Neural cell (in vitro differentiated cells): ENCODE data around the gene C1RL. TPM values are rescaled to one million over a fixed set of nuclear protein-coding genes. Genes with fewer than 3 reads are reported as not detected.
"Not testable (repeated sequence)": the region's sequence is repeated elsewhere in the genome, so short reads cannot be mapped to it uniquely, and the experiment has no call there.

Experiments
- H2AFZ ChIP-seq: fragments of 200-600, 300-800 bp; sonication (generic), shearing (Covaris generic); 2 replicates; pipeline ENCODE4 v1.6.0; 2014; ENCODE audit warnings: low read depth, mild to moderate bottlenecking, antibody characterized with exemption, low read length, moderate library complexity
- H3F3A ChIP-seq: fragments of 200-600 bp; shearing (Covaris generic); 2 replicates; pipeline ENCODE4 v1.6.1; 2016; ENCODE audit warnings: mild to moderate bottlenecking, moderate library complexity, mixed read lengths, antibody characterized with exemption, low read length; ENCODE audit not compliant: insufficient read depth, poor library complexity, severe bottlenecking
- H3K27ac ChIP-seq: fragments of 200-600, 300-800 bp; sonication (generic), shearing (Covaris generic); 2 replicates; pipeline ENCODE4 v1.5.1; 2014; ENCODE audit warnings: mild to moderate bottlenecking, low read length, moderate library complexity
- H3K27me3 ChIP-seq: fragments of 300-800, 200-600 bp; sonication (generic), shearing (Covaris generic); 2 replicates; pipeline ENCODE4 v1.6.0; 2014; ENCODE audit warnings: mild to moderate bottlenecking, low read depth, low read length, moderate library complexity; ENCODE audit not compliant: insufficient read depth
- H3K36me3 ChIP-seq: fragments of 300-800, 200-600 bp; sonication (generic), shearing (Covaris generic); 2 replicates; pipeline ENCODE4 v1.5.1; 2014; ENCODE audit warnings: mild to moderate bottlenecking, antibody characterized with exemption, low read length, moderate library complexity; ENCODE audit not compliant: insufficient read depth
- H3K4me2 ChIP-seq: fragments of 300-800, 200-600 bp; sonication (generic), shearing (Covaris generic); 2 replicates; pipeline ENCODE4 v1.6.0; 2014; ENCODE audit warnings: mild to moderate bottlenecking, low read length
- H3K4me3 ChIP-seq: fragments of 300-800, 200-600 bp; sonication (generic), shearing (Covaris generic); 2 replicates; pipeline ENCODE4 v1.5.1; 2014; ENCODE audit warnings: mild to moderate bottlenecking, low read length, moderate library complexity
- H3K79me2 ChIP-seq: fragments of 200-600 bp; shearing (Covaris generic); replicated peaks from 2 replicates; pipeline ENCODE4 v1.6.0; 2014; ENCODE audit warnings: mild to moderate bottlenecking, low read length, moderate library complexity; ENCODE audit not compliant: insufficient read depth
- H3K9ac ChIP-seq: fragments of 300-800, 200-600 bp; sonication (generic), shearing (Covaris generic); 2 replicates; pipeline ENCODE4 v1.6.1; 2016; ENCODE audit warnings: mild to moderate bottlenecking, low read length, mixed read lengths
- H3K9me2 ChIP-seq: fragments of 200-600 bp; shearing (Covaris generic); 2 replicates; pipeline ENCODE4 v1.6.1; 2016; ENCODE audit warnings: mild to moderate bottlenecking, low read length, mixed read lengths; ENCODE audit not compliant: insufficient read depth
- H3K9me3 ChIP-seq: fragments of 200-600, 300-800 bp; sonication (generic), shearing (Covaris generic); 2 replicates; pipeline ENCODE4 v1.6.1; 2016; ENCODE audit warnings: mild to moderate bottlenecking, mixed run types, low read length, moderate library complexity, mixed read lengths
- H4K20me1 ChIP-seq: fragments of 200-600 bp; shearing (Covaris generic); 2 replicates; pipeline ENCODE4 v1.6.1; 2016; ENCODE audit warnings: mild to moderate bottlenecking, mixed run types; ENCODE audit not compliant: insufficient read depth
- EP300 ChIP-seq: fragments of 450-650 bp; conservative IDR thresholded peaks from 2 replicates; pipeline ENCODE4 v1.6.1; 2014; ENCODE audit warnings: antibody characterized with exemption, mild to moderate bottlenecking, moderate library complexity; ENCODE audit not compliant: poor library complexity, severe bottlenecking
- EZH2 ChIP-seq: fragments of 200-600, 300-800 bp; shearing (Covaris generic), sonication (generic); IDR thresholded peaks from 2 replicates; pipeline ENCODE4 v1.6.1; 2014; ENCODE audit warnings: antibody characterized with exemption, low read length, borderline replicate concordance, mild to moderate bottlenecking; ENCODE audit not compliant: insufficient read depth, poor library complexity, severe bottlenecking
- MXI1 ChIP-seq: fragments of 450-650 bp; conservative IDR thresholded peaks from 2 replicates; pipeline ENCODE4 v1.6.1; 2014; ENCODE audit warnings: antibody characterized with exemption, mild to moderate bottlenecking; ENCODE audit not compliant: poor library complexity, severe bottlenecking
- POLR2AphosphoS5 ChIP-seq: IDR thresholded peaks from 2 replicates; pipeline ENCODE4 v1.6.1; 2012
- RAD21 ChIP-seq: fragments of 450-650 bp; conservative IDR thresholded peaks from 2 replicates; pipeline ENCODE4 v1.6.1; 2014; ENCODE audit warnings: antibody characterized with exemption, mild to moderate bottlenecking, moderate library complexity
- SMC3 ChIP-seq: fragments of 450-650 bp; conservative IDR thresholded peaks from 2 replicates; pipeline ENCODE4 v1.6.1; 2014; ENCODE audit warnings: antibody characterized with exemption, mild to moderate bottlenecking, moderate library complexity; ENCODE audit not compliant: poor library complexity
- TAF1 ChIP-seq: IDR thresholded peaks from 2 replicates; pipeline ENCODE4 v1.6.1; 2012; ENCODE audit warnings: low read depth
- polyA plus RNA-seq: library from polyadenylated mRNA; depleted of rRNA; stranded (reverse); fragments of >200 nt; gene quantifications from 2 replicates; pipeline ENCODE4 v1.2.3, GENCODE V29; 2014
- TF ChIP-seq, protein P1 (sequence below): IDR thresholded peaks from 2 replicates; pipeline ENCODE4 v1.6.1; 2012; ENCODE audit warnings: borderline replicate concordance
- TF ChIP-seq, protein P2 (sequence below): fragments of 450-650 bp; IDR thresholded peaks from 2 replicates; pipeline ENCODE4 v1.5.1; 2014; ENCODE audit warnings: antibody characterized with exemption, mild to moderate bottlenecking, moderate library complexity; ENCODE audit not compliant: poor library complexity, severe bottlenecking

C1RL gene
- polyA plus RNA-seq, 1 donor from 2014 or later = 2.8 TPM

DNA sequence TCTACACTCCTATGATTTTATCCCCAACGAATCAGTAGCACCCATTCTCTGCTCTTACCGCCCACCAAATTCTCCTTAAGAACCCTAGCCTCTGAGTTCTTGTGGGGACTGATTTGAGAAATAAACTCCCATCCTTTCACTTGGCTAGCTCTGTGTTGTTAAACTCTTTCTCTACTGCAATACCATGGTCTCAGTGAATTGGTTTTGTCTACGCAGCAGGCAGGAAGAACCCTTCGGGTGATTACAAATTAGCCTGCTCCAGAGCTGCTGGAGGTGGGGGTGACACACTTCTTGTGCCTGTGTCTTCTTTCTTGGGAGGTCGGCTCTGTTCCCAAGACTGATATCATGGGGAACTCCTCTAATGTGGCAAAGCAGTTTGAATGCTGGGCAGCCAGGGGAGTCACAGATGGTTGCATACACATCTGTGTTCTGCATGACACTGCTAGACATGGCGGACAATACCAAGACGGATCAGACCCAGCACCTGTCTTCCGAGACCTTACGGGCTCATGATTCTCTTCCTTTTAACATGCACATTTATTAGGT lies 50.1 kb downstream of the C1RL start:
- Histone ChIP-seq H3F3A (no peaks in the 10 kb centered on the region), H3K27me3 (no peaks in the 10 kb centered on the region), H4K20me1 (no peaks in the 10 kb centered on the region), H3K9me2 (no peaks in the 10 kb centered on the region), H3K9ac (no peak overlapping the region), H3K9me3 (no peaks in the 10 kb centered on the region), H3K4me3 (no peak overlapping the region), H3K36me3 (no peaks in the 10 kb centered on the region), H3K79me2 (no peaks in the 10 kb centered on the region), H3K27ac (no peak overlapping the region), H3K4me2 (no peak overlapping the region), H2AFZ (no peak overlapping the region)
- TF ChIP-seq EZH2 (no peak), RAD21 (no peak), EP300 (no peak), MXI1 (no peak), TAF1 (no peak), SMC3 (no peak), POLR2AphosphoS5 (no peak)
- TF ChIP-seq, protein P1, sequence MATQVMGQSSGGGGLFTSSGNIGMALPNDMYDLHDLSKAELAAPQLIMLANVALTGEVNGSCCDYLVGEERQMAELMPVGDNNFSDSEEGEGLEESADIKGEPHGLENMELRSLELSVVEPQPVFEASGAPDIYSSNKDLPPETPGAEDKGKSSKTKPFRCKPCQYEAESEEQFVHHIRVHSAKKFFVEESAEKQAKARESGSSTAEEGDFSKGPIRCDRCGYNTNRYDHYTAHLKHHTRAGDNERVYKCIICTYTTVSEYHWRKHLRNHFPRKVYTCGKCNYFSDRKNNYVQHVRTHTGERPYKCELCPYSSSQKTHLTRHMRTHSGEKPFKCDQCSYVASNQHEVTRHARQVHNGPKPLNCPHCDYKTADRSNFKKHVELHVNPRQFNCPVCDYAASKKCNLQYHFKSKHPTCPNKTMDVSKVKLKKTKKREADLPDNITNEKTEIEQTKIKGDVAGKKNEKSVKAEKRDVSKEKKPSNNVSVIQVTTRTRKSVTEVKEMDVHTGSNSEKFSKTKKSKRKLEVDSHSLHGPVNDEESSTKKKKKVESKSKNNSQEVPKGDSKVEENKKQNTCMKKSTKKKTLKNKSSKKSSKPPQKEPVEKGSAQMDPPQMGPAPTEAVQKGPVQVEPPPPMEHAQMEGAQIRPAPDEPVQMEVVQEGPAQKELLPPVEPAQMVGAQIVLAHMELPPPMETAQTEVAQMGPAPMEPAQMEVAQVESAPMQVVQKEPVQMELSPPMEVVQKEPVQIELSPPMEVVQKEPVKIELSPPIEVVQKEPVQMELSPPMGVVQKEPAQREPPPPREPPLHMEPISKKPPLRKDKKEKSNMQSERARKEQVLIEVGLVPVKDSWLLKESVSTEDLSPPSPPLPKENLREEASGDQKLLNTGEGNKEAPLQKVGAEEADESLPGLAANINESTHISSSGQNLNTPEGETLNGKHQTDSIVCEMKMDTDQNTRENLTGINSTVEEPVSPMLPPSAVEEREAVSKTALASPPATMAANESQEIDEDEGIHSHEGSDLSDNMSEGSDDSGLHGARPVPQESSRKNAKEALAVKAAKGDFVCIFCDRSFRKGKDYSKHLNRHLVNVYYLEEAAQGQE = no peak
- TF ChIP-seq, protein P2, sequence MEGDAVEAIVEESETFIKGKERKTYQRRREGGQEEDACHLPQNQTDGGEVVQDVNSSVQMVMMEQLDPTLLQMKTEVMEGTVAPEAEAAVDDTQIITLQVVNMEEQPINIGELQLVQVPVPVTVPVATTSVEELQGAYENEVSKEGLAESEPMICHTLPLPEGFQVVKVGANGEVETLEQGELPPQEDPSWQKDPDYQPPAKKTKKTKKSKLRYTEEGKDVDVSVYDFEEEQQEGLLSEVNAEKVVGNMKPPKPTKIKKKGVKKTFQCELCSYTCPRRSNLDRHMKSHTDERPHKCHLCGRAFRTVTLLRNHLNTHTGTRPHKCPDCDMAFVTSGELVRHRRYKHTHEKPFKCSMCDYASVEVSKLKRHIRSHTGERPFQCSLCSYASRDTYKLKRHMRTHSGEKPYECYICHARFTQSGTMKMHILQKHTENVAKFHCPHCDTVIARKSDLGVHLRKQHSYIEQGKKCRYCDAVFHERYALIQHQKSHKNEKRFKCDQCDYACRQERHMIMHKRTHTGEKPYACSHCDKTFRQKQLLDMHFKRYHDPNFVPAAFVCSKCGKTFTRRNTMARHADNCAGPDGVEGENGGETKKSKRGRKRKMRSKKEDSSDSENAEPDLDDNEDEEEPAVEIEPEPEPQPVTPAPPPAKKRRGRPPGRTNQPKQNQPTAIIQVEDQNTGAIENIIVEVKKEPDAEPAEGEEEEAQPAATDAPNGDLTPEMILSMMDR = no peak

DNA sequence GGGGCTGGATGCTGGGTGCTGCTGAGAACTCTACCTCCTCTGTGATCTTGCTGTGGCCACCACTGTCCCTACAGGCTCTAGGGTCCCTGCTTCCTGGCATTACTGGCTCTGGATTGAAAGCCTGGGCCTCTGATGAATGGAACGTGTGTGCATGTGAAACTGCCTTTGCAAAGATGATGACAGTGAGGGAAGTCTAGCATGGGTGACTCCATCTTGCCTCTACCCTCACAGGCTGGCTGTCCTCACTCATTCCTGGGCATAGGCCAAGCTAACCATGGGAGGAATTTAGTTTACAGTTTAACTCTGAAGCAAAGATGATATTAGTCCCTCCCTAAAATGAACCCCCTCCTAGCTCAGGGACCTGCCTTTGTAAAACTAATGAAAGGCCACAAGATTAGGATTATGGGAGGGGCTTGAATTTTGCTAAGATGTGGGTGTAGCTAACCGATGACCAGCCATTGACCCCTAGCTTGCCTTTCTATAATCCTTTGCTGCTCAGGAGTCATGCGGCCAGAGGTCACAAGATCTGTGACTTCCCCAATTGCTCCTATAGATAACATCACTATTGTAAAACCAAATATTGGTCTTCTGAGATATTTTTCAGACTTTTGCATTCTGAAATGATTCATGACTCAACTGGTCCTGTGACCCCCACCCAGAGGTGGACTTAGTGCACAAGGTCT lies 50.7 kb downstream of the C1RL start:
- Histone ChIP-seq H3K9me3 (no peaks in the 10 kb centered on the region), H3K4me3 (no peak overlapping the region), H3K27me3 (no peaks in the 10 kb centered on the region), H3F3A (no peaks in the 10 kb centered on the region), H4K20me1 (no peaks in the 10 kb centered on the region), H3K27ac (no peak overlapping the region), H3K79me2 (no peaks in the 10 kb centered on the region), H2AFZ (no peak overlapping the region), H3K9ac (no peak overlapping the region), H3K4me2 (no peak overlapping the region), H3K36me3 (no peaks in the 10 kb centered on the region), H3K9me2 (no peaks in the 10 kb centered on the region)
- TF ChIP-seq EZH2 (no peak), MXI1 (no peak)

DNA sequence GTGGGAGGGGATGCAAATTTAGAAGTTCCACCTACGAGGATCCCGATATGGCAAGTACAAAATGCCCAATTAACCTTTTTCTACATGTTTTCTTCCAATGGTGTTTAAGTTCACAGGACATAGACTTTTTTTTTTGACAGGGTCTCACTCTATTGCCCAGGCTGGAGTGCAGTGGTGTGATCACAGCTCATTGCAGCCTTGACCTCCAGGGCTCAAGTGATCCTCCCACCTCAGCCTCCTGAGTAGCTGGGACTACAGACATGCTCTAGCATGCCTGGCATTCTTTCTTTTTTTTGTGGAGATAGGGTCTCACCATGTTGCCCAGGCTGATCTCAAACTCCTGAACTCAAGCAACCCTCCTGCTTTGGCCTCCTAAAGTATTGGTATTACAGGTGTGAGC lies 53.3 kb downstream of the C1RL start:
- H4K20me1 ChIP-seq, H3K9me3 ChIP-seq, H2AFZ ChIP-seq, H3K36me3 ChIP-seq, H3K4me2 ChIP-seq, H3K9me2 ChIP-seq, H3K27me3 ChIP-seq, H3K4me3 ChIP-seq, H3F3A ChIP-seq, H3K27ac ChIP-seq, H3K79me2 ChIP-seq, H3K9ac ChIP-seq: not testable (repeated sequence)
